Pons (tissue), 1 donor: ENCODE data around the gene GPATCH2.

ENCODE experiments used
- DNase-seq: peaks from one replicate; pipeline ENCODE4 v3.0.0-alpha.2; 2016; ENCODE audit warnings: low spot score

GPATCH2 gene

GRCh38 chr1:217630711-217631591, at the start of gene GPATCH2, which contains the start of gene SPATA17:
Gene GPATCH2 (minus strand): TSS chr1:217631090. CDS start chr1:217630971, 119 bp downstream.
Gene SPATA17 (plus strand): TSS chr1:217631344. CDS start chr1:217631379, 35 bp downstream.
- DNase-seq = peak; percentile 87

GRCh38 chr1:217674028-217674729, 43.3 kb upstream of the GPATCH2 start:
- peak; percentile 9 for DNase-seq

GRCh38 chr1:217673387-217673786, 42.5 kb upstream of the GPATCH2 start:
- peak; percentile 37 for DNase-seq

- no peak for DNase-seq
Measured at GRCh38 chr1:217668351-217668940, 37.6 kb upstream of the GPATCH2 start.

- no peak for DNase-seq
Measured at GRCh38 chr1:217661407-217661806, 30.5 kb upstream of the GPATCH2 start.

GRCh38 chr1:217660353-217661062, 29.6 kb upstream of the GPATCH2 start:
- peak; percentile 44 for DNase-seq

GRCh38 chr1:217650674-217651073, 19.8 kb upstream of the GPATCH2 start:
- DNase-seq = no peak

- no peak for DNase-seq
Measured at GRCh38 chr1:217647791-217648190, 16.9 kb upstream of the GPATCH2 start.

- no peak for DNase-seq
Measured at GRCh38 chr1:217642455-217642854, 11.6 kb upstream of the GPATCH2 start.

- no peak for DNase-seq
Measured at GRCh38 chr1:217627431-217627830, 3.5 kb downstream of the GPATCH2 start.

- no peak for DNase-seq
Measured at GRCh38 chr1:217626321-217626720, 4.6 kb downstream of the GPATCH2 start.

- DNase-seq = no peak
Measured at GRCh38 chr1:217622042-217622441, 8.8 kb downstream of the GPATCH2 start.

GRCh38 chr1:217620814-217621213, 10.1 kb downstream of the GPATCH2 start:
- no peak for DNase-seq

- no peak for DNase-seq
Measured at GRCh38 chr1:217617126-217617525, 13.8 kb downstream of the GPATCH2 start.

GRCh38 chr1:217614200-217614712, 16.6 kb downstream of the GPATCH2 start:
- no peak for DNase-seq

- no peak for DNase-seq
Measured at GRCh38 chr1:217605390-217605789, 25.5 kb downstream of the GPATCH2 start.

GRCh38 chr1:217602380-217602779, 28.5 kb downstream of the GPATCH2 start:
- DNase-seq = no peak

- DNase-seq = no peak
Measured at GRCh38 chr1:217599154-217599553, 31.7 kb downstream of the GPATCH2 start.

GRCh38 chr1:217590598-217590997, 40.3 kb downstream of the GPATCH2 start:
- DNase-seq = no peak

GRCh38 chr1:217586586-217586985, 44.3 kb downstream of the GPATCH2 start:
- DNase-seq = no peak

- DNase-seq = no peak
Measured at GRCh38 chr1:217585577-217585976, 45.3 kb downstream of the GPATCH2 start.
